ENCODE data around the gene L3MBTL4.

The L3MBTL4 gene

GRCh38 chr18:5963267-5963666 lies 451.4 kb downstream of the L3MBTL4 start:
- H3K36me3 ChIP-seq (ENCODE audit: insufficient read depth, low read length): no peaks in the 10 kb centered on the region
- H3K27ac ChIP-seq (ENCODE audit: low read depth, low read length): no peak overlapping the region
- no peak overlapping the region for H3K4me3 ChIP-seq (ENCODE audit: low read depth in 1 of 2, low read length in 2 of 2)
- no peaks in the 10 kb centered on the region for H3K27me3 ChIP-seq (ENCODE audit: control insufficient read depth in 1 of 2, insufficient read depth in 2 of 2, low read length in 2 of 2)
- H3K9ac ChIP-seq (ENCODE audit: low read length): no peak overlapping the region
- H3K4me1 ChIP-seq (ENCODE audit: insufficient read depth, low read length): no peaks in the 10 kb centered on the region
- H3K9me3 ChIP-seq (ENCODE audit: low read length): no peaks in the 10 kb centered on the region

- Histone ChIP-seq H3K36me3 (ENCODE audit: insufficient read depth, low read length) (no peaks in the 10 kb centered on the region), H3K4me3 (ENCODE audit: low read depth in 1 of 2, low read length in 2 of 2) (no peak overlapping the region), H3K9ac (ENCODE audit: low read length) (no peak overlapping the region), H3K27me3 (ENCODE audit: control insufficient read depth in 1 of 2, insufficient read depth in 2 of 2, low read length in 2 of 2) (no peaks in the 10 kb centered on the region), H3K27ac (ENCODE audit: low read depth, low read length) (no peak overlapping the region), H3K9me3 (ENCODE audit: low read length) (no peaks in the 10 kb centered on the region), H3K4me1 (ENCODE audit: insufficient read depth, low read length) (no peaks in the 10 kb centered on the region)
These were observed 452.3 kb downstream of the L3MBTL4 start for GRCh38 chr18:5962362-5962761.

- no peak overlapping the region for H3K4me3 ChIP-seq (ENCODE audit: low read depth in 1 of 2, low read length in 2 of 2)
- no peaks in the 10 kb centered on the region for H3K4me1 ChIP-seq (ENCODE audit: insufficient read depth, low read length)
- no peak overlapping the region for H3K27ac ChIP-seq (ENCODE audit: low read depth, low read length)
- H3K27me3 ChIP-seq (ENCODE audit: control insufficient read depth in 1 of 2, insufficient read depth in 2 of 2, low read length in 2 of 2): no peaks in the 10 kb centered on the region
- no peaks in the 10 kb centered on the region for H3K36me3 ChIP-seq (ENCODE audit: insufficient read depth, low read length)
- no peaks in the 10 kb centered on the region for H3K9me3 ChIP-seq (ENCODE audit: low read length)
- H3K9ac ChIP-seq (ENCODE audit: low read length): no peak overlapping the region
These were observed 452.9 kb downstream of the L3MBTL4 start for GRCh38 chr18:5961828-5962150.

GRCh38 chr18:5961097-5961827 lies 453.4 kb downstream of the L3MBTL4 start:
- no peaks in the 10 kb centered on the region for H3K4me1 ChIP-seq (ENCODE audit: insufficient read depth, low read length)
- no peaks in the 10 kb centered on the region for H3K27me3 ChIP-seq (ENCODE audit: control insufficient read depth in 1 of 2, insufficient read depth in 2 of 2, low read length in 2 of 2)
- H3K9ac ChIP-seq (ENCODE audit: low read length): no peak overlapping the region
- no peaks in the 10 kb centered on the region for H3K9me3 ChIP-seq (ENCODE audit: low read length)
- H3K27ac ChIP-seq (ENCODE audit: low read depth, low read length): no peak overlapping the region
- no peak overlapping the region for H3K4me3 ChIP-seq (ENCODE audit: low read depth in 1 of 2, low read length in 2 of 2)
- no peaks in the 10 kb centered on the region for H3K36me3 ChIP-seq (ENCODE audit: insufficient read depth, low read length)

- no peak overlapping the region for H3K27ac ChIP-seq (ENCODE audit: low read depth, low read length)
- H3K9ac ChIP-seq (ENCODE audit: low read length): no peak overlapping the region
- H3K36me3 ChIP-seq (ENCODE audit: insufficient read depth, low read length): no peaks in the 10 kb centered on the region
- H3K4me1 ChIP-seq (ENCODE audit: insufficient read depth, low read length): no peaks in the 10 kb centered on the region
- no peaks in the 10 kb centered on the region for H3K9me3 ChIP-seq (ENCODE audit: low read length)
- H3K27me3 ChIP-seq (ENCODE audit: control insufficient read depth in 1 of 2, insufficient read depth in 2 of 2, low read length in 2 of 2): no peaks in the 10 kb centered on the region
- H3K4me3 ChIP-seq (ENCODE audit: low read depth in 1 of 2, low read length in 2 of 2): no peak overlapping the region
These were observed 455.9 kb downstream of the L3MBTL4 start for GRCh38 chr18:5958822-5959221.

GRCh38 chr18:5955861-5956260 lies 458.9 kb downstream of the L3MBTL4 start:
- Histone ChIP-seq H3K9ac (ENCODE audit: low read length) (no peak overlapping the region), H3K4me3 (ENCODE audit: low read depth in 1 of 2, low read length in 2 of 2) (no peak overlapping the region), H3K36me3 (ENCODE audit: insufficient read depth, low read length) (no peaks in the 10 kb centered on the region), H3K9me3 (ENCODE audit: low read length) (no peaks in the 10 kb centered on the region), H3K27ac (ENCODE audit: low read depth, low read length) (no peak overlapping the region), H3K4me1 (ENCODE audit: insufficient read depth, low read length) (no peaks in the 10 kb centered on the region), H3K27me3 (ENCODE audit: control insufficient read depth in 1 of 2, insufficient read depth in 2 of 2, low read length in 2 of 2) (no peaks in the 10 kb centered on the region)

- Histone ChIP-seq H3K4me1 (ENCODE audit: insufficient read depth, low read length) (no peaks in the 10 kb centered on the region), H3K36me3 (ENCODE audit: insufficient read depth, low read length) (no peaks in the 10 kb centered on the region), H3K9me3 (ENCODE audit: low read length) (no peaks in the 10 kb centered on the region), H3K4me3 (ENCODE audit: low read depth in 1 of 2, low read length in 2 of 2) (no peak overlapping the region), H3K27me3 (ENCODE audit: control insufficient read depth in 1 of 2, insufficient read depth in 2 of 2, low read length in 2 of 2) (no peaks in the 10 kb centered on the region), H3K27ac (ENCODE audit: low read depth, low read length) (no peak overlapping the region), H3K9ac (ENCODE audit: low read length) (no peak overlapping the region)
These were observed 463.1 kb downstream of the L3MBTL4 start for GRCh38 chr18:5951515-5952091.

GRCh38 chr18:5948781-5949180 lies 465.9 kb downstream of the L3MBTL4 start:
- no peaks in the 10 kb centered on the region for H3K27me3 ChIP-seq (ENCODE audit: control insufficient read depth in 1 of 2, insufficient read depth in 2 of 2, low read length in 2 of 2)
- H3K9me3 ChIP-seq (ENCODE audit: low read length): no peaks in the 10 kb centered on the region
- no peaks in the 10 kb centered on the region for H3K4me1 ChIP-seq (ENCODE audit: insufficient read depth, low read length)
- H3K4me3 ChIP-seq (ENCODE audit: low read depth in 1 of 2, low read length in 2 of 2): no peak overlapping the region
- H3K9ac ChIP-seq (ENCODE audit: low read length): no peak overlapping the region
- H3K27ac ChIP-seq (ENCODE audit: low read depth, low read length): no peak overlapping the region
- H3K36me3 ChIP-seq (ENCODE audit: insufficient read depth, low read length): no peaks in the 10 kb centered on the region

- H3K27ac ChIP-seq (ENCODE audit: low read depth, low read length): no peak overlapping the region
- H3K4me1 ChIP-seq (ENCODE audit: insufficient read depth, low read length): no peaks in the 10 kb centered on the region
- no peaks in the 10 kb centered on the region for H3K9me3 ChIP-seq (ENCODE audit: low read length)
- H3K9ac ChIP-seq (ENCODE audit: low read length): no peak overlapping the region
- no peak overlapping the region for H3K4me3 ChIP-seq (ENCODE audit: low read depth in 1 of 2, low read length in 2 of 2)
- H3K36me3 ChIP-seq (ENCODE audit: insufficient read depth, low read length): no peaks in the 10 kb centered on the region
- no peaks in the 10 kb centered on the region for H3K27me3 ChIP-seq (ENCODE audit: control insufficient read depth in 1 of 2, insufficient read depth in 2 of 2, low read length in 2 of 2)
These were observed 466.5 kb downstream of the L3MBTL4 start for GRCh38 chr18:5948237-5948636.

GRCh38 chr18:5944448-5944847 lies 470.3 kb downstream of the L3MBTL4 start:
- Histone ChIP-seq H3K9me3 (ENCODE audit: low read length) (no peaks in the 10 kb centered on the region), H3K4me3 (ENCODE audit: low read depth in 1 of 2, low read length in 2 of 2) (no peak overlapping the region), H3K27me3 (ENCODE audit: control insufficient read depth in 1 of 2, insufficient read depth in 2 of 2, low read length in 2 of 2) (no peaks in the 10 kb centered on the region), H3K27ac (ENCODE audit: low read depth, low read length) (no peak overlapping the region), H3K36me3 (ENCODE audit: insufficient read depth, low read length) (no peaks in the 10 kb centered on the region), H3K9ac (ENCODE audit: low read length) (no peak overlapping the region), H3K4me1 (ENCODE audit: insufficient read depth, low read length) (no peaks in the 10 kb centered on the region)

GRCh38 chr18:5943514-5943913 lies 471.2 kb downstream of the L3MBTL4 start:
- Histone ChIP-seq H3K27ac (ENCODE audit: low read depth, low read length) (no peak overlapping the region), H3K4me1 (ENCODE audit: insufficient read depth, low read length) (no peaks in the 10 kb centered on the region), H3K27me3 (ENCODE audit: control insufficient read depth in 1 of 2, insufficient read depth in 2 of 2, low read length in 2 of 2) (no peaks in the 10 kb centered on the region), H3K9ac (ENCODE audit: low read length) (no peak overlapping the region), H3K36me3 (ENCODE audit: insufficient read depth, low read length) (no peaks in the 10 kb centered on the region), H3K9me3 (ENCODE audit: low read length) (no peaks in the 10 kb centered on the region), H3K4me3 (ENCODE audit: low read depth in 1 of 2, low read length in 2 of 2) (no peak overlapping the region)

- H3K9ac ChIP-seq (ENCODE audit: low read length): no peak overlapping the region
- no peaks in the 10 kb centered on the region for H3K27me3 ChIP-seq (ENCODE audit: control insufficient read depth in 1 of 2, insufficient read depth in 2 of 2, low read length in 2 of 2)
- no peaks in the 10 kb centered on the region for H3K4me1 ChIP-seq (ENCODE audit: insufficient read depth, low read length)
- no peak overlapping the region for H3K4me3 ChIP-seq (ENCODE audit: low read depth in 1 of 2, low read length in 2 of 2)
- H3K27ac ChIP-seq (ENCODE audit: low read depth, low read length): no peak overlapping the region
- H3K36me3 ChIP-seq (ENCODE audit: insufficient read depth, low read length): no peaks in the 10 kb centered on the region
- no peaks in the 10 kb centered on the region for H3K9me3 ChIP-seq (ENCODE audit: low read length)
These were observed 472.1 kb downstream of the L3MBTL4 start for GRCh38 chr18:5942591-5942990.
